HG03521 (cell line): ENCODE data around the gene YPEL5.

Experiments used
- ATAC-seq: cut with Tn5 transposase; IDR thresholded peaks from one replicate; pipeline ENCODE4 v1.9.1; 2021; ENCODE audit warnings: mild to moderate bottlenecking, moderate library complexity; ENCODE audit not compliant: unreplicated experiment

YPEL5 gene

DNA sequence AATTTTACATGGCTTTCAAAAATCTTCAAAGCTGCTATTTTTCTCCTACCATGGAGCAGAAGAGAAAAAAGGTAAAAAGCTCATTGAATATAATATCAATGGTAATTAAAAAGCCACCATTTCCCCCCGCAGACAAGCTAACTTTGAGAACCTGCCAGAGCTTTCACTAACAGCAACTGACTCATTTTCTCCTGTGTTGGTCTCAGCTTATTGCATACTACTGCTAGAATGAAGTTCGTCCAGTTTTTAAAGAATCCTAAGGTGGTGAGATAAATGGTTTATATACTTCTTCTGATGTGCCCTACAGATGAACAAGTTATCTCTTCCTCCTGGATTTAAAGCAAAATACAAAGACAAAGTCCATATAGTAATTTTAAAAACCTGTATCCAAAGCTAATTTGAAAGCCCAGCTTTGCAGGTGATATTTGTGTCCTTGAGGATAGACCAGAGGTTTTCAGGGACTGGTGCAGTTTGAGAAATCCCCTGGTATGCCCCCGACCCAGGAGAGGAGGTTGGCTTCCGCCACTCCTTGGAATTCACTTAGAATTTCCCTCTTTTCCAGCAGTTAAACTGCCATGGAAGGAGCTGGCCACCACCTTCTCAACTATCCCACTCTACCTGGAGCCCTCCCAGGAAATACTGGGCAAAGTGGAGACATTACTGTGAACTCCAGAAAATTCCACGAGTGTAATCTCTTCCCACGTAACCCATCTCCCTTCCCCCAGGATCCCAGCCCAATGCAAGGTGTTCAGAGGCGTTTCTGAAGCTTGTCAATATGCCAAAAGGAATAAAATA, 17.5 kb downstream of the YPEL5 start:
- ATAC-seq = no peak

DNA sequence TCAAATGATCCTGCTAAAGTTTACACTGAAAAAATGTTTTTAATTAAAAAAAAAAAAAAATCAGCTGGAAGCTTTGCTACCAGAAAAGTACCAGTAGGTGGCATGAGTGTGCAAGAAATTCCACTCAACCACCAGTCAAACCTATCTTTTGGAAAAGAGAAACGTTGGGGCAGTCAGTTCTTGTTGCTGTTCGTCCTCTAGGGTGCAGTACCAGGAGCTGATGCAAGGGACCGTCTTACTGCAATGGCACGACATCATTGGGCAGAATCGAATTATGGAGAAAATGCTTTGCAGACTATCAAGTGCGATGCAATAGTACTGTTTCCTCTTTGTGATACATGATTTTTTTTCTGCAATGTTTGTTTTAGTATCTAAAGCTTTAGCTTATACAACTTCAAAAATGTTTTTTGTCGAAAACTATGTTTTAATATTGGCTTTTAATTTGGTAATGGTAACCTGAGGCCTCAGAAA, 18.3 kb downstream of the YPEL5 start:
- peak; percentile 93 for ATAC-seq

DNA sequence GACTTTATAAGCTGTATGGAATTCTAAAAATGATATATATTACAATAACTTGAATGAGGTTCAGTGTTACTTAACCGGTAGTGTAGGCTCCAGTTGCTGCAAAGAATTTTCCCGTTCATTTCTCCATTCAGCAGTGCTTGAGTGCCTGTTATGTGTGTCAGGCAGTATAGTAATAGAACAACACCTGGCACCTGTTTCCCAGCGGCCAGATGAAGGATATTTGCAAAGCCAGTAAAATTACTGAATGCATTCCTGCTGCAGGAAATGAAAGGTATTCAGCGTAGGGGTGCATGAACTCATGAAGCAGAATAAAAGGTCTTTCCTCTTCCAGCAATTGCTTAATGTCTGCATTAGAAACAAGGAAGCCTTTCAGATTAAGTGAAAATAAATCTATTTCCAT, 18.8 kb downstream of the YPEL5 start:
- ATAC-seq = no peak

DNA sequence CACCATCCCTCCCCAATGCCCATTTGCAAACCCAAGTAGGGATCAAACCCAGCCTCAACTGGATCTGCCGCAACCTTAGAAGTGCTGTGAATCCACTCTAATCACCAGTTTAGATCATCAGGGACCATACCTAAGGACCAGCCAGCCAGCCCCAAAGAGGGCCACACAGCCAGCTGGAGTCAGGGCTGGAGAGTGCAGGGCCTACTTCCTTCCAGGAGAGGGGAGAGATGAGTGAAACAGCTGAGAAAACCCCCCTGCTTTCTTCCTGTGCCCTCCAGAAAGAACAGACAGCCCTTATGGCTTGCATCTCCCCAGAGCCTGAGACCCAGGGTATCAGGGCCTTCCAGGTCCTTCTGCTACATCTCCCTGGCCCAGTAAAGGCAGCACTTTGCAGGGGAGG, 25.8 kb downstream of the YPEL5 start:
- no peak for ATAC-seq

DNA sequence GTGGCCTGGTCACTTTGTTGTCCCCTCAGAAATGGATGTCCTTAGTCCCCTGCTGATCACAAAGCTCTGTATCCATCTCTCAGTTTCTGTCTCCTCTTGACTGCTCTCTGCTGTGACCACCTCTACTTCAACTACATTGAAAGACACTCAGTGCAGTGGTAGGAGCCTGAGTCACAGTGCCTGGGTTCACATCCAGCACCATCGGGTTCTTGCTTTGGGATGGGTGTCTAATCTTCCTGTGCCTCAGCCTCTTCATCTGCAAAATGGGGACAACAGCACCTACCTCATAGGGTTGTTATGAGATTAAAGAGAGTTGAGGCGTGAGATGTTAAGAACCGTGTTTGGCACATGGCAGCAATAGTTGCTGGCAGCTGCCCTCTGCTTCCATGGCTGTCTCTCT, 30.6 kb downstream of the YPEL5 start:
- ATAC-seq = no peak

DNA sequence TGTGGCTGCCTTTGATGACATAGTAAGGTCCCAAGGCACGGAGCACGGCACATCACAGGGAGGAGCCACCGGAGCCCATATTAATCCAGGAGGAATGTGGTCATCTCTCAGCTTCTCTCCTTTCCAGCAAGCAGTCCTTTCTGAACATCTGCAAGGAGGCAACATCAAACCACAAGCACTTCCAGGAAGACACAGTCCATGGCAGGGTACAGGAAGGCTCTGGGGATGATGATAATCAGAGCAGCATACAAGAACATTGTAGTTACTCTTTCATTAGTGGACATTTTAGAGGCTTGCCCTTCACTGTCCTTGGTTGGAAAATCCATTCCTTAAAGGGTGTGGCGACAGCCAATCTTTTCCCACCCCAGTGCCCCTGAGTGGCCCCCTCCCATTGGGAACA, 31.1 kb downstream of the YPEL5 start:
- no peak for ATAC-seq

DNA sequence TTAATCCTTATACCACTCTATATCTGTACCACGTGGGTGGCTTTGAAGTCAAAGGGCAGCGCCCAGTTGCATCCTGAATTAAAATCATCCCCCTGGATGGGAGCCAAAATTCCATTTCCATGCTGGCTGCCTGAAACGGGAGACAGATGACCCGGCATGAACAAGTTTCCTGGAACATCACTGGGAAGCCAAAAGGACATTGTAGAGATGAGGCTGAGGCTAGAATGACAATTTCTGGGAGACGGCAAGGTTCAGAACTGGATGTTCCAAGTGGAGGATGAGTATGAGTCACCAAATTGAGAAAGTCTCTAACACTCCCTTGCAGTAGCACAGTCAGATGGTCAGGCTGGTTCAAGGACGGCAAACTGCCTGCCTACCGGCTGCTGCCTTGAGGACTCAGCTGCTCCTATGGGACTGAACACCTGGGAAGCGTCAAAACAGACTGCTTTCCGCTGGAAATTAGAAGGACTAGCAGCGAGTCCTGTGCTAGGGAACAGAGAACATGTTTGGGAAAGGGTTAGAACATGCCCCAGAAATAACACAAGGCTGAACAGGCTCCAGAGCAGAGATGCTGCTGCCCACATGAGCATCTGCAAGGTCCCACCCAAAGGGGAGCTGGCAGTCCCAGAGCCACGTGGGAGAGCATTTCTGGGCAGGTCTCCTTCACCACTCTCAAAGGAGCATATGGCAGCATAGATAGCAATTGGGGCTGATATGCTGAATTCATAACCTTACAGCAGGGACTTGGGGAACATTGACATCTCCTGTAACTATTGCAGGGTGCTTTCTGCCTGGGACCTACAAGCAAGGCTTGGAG, 32.0 kb downstream of the YPEL5 start:
- ATAC-seq = no peak

DNA sequence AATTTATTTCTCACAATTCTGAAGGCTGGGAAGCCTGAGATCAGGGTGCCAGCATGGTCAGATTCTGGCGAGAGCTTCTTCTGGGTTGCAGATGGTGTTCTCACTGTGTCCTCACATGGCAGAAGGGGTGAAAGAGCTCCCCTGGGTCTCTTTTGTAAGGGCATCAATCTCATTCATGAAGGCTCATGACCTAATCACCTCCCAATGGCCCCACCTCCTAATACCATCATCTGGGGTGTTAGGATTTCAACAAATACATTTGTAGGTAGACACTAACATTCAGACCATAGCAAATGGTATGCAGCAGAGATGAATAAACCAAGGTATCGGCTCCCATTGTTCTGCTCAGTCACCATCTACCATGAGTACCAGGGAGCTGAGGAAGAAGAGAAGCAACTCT, 32.7 kb downstream of the YPEL5 start:
- no peak for ATAC-seq

DNA sequence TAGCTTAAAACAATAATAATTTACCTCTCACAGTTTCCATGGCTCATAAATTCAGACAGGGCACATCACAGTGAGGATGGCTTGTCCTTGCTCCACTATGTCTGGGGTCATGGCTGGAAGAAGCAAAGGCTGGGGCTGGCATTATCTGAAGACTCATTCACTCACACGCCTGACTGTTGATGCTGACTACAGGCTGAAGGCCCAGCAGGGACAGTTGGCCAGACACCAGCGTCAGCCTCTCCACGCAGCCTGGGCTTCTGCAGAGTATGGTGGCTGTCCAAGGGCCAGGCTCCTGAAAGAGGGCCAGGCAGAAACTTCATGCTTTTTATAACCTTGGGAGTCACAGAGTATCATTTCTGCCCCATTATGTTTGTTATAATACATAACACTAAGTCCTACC, 33.4 kb downstream of the YPEL5 start:
- ATAC-seq = no peak

DNA sequence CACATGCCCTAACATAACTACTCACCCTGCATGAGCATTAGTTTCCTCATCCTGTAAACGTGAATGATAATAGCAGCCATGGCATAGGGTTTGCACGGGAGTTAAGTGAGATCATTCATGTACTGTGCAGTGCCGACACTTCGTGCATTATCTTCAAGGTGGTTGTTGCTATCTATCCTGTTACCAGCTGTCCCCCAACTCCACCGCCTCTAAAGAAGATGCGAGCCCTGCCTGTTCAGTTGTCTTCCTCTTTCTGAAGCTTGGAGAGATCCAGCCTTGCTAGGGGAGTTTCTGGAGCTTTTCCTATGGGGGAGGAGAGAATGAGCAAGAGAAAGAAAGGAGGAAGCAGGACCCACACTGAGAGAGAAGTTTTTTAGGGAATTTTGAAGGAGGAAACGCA, 34.4 kb downstream of the YPEL5 start:
- ATAC-seq = no peak

DNA sequence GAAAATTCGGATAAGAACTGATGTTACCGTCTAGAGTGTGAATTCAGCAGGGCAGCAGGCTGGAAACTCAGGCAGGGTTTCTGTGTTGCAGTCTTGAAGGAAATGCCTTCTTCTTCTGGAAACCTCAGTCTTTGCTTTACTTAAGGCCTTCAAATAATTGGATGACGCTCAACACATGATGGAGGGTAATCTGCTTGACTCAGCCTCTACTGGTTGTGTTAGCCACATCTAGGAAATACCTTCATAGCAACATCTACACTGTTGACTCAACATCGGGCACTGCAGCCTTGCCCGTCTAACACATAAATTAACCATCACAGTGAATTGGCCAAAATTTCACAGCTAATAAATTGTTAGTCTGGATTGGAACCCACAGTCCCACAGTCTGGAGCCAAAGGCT, 37.2 kb downstream of the YPEL5 start:
- no peak for ATAC-seq

DNA sequence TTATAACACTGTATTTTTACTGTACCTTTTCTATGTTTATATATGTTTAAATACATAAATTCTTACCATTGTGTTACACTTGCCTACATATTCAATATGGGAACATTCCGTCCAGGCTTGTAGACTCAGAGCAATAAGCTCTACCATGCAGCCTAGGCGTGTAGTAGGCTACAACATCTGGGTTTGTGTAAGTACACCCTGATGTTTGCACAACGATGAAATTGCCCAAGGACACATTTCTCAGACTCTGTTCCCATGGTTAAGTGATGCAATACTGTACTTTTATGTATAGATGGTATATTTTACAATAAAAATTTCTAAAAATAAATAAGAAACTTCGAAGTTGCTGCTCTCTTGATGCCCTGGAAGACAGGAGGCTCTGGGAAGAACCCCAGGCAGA, 38.4 kb downstream of the YPEL5 start:
- no peak for ATAC-seq

DNA sequence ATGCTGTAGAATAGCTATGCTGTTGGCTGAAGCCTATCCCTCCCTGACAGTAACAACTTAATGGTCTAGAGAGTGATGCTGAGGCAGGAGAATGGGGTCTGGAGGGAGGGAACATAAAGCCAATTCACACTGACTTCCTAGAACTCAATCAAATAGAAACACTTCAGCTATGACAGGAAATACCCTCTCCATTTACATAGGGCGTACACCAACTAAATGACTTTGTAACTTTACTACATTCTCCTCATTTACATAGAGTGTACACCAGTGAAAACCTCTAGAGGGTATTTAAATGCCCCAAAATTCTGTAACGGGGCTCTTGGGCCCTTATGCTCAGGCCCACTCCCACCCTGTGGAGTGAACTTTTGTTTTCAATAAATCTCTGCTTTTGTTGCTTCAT, 41.5 kb downstream of the YPEL5 start:
- ATAC-seq = no peak

DNA sequence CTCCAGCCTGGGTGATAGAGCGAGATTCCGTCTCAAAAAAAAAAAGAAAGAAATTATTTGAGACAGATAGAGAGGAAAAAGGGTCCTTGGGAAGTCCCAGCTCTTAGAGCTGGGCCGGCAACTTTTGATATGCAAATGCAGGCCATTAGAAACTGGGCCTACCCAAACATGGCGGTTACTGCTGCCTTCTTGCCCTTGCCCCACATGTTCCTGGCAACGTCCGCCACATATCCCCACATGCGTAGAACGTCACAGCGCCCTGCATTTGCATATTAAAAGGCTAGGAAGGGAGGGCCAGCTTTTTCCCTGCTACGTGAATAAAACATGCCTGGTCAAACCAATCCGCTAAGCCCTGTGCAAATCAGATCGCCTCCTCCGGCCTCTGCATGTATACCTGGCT, 43.8 kb downstream of the YPEL5 start:
- no peak for ATAC-seq

DNA sequence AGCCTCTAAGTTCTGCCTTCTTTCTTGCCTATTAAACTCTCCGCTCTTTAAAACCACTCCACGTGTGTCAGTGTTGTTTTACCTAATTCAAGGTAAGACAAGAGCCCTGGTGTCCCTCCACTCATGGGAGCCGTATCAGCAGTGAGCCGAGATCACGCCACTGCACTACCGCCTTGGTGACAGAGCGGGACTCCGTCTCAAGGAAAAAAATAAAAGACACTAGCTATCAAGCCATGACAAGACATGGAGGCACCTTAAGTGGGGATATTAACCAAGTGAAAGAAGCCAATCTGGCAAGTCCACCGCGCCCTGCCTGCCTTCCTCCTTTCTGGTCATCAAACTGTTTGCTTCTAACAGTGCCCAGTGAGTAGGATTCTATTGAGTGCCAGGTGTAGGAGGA, 44.3 kb downstream of the YPEL5 start:
- no peak for ATAC-seq

DNA sequence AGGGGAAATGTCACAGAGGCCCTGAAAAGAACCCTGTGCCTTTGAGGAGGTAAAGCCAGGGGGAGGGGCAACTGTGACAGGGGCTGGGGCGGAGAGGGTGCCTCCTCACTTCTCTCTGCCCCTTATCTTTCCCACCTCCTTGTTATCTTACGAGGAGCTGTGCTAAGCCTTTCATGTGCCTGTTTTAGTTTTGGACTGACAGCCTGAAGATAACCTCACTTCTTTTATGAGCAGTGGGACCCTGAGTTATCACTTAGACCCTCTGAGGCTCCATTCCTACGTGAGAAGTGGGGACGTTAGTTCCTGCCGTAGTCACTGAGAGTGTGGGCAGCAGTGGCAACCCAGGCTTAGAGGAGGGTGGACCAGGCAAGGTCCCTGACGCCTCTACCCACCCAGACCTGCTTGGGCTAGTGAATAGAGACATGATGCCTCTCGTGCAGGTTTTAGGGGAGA, 45.0 kb downstream of the YPEL5 start:
- no peak for ATAC-seq

DNA sequence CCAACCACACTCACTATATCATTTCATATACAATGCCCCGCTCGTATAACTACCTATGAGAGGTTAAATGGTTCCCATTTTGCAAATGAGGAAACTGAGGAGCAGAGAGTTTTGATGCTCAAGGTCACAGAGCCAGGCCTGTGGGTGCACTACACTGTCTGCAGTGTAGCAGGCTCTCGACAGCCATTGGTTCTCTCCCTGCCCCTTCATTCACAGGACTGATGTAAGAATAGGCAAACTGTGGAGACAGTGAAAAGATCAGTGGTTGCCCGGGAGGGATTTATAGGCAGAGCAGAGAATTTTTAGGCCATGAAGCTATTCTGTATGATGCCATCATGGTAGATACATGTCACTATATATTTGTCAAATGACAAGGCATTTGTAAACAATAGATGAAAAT, 45.5 kb downstream of the YPEL5 start:
- ATAC-seq = no peak

DNA sequence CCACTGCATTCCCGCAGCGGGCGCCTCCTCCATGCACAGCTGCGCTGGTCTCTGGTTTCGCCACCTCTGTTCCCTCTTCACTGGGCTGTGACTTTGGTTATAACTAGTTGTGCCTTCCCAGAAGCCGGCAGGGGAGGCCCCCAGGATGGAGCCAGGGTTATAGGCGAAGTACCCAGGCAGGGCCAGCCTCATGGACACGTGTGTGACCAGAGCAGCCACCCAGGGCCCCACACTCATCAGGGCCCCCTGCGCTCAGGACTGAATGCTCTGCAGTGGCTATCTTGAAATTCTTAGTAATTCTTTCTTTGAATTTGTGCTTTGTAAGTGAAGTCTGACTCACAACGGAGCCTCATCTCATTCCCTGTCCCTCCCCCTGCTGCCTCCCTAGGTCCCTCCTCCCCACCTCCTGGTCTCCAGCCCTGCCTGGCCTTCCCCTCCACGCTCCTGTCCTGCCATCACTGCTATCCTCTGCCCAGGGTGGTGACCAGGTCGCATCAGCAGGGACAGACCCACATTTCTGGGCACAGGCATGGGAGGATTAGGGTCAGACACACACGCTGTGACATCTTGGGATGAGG, 46.4 kb downstream of the YPEL5 start:
- no peak for ATAC-seq

DNA sequence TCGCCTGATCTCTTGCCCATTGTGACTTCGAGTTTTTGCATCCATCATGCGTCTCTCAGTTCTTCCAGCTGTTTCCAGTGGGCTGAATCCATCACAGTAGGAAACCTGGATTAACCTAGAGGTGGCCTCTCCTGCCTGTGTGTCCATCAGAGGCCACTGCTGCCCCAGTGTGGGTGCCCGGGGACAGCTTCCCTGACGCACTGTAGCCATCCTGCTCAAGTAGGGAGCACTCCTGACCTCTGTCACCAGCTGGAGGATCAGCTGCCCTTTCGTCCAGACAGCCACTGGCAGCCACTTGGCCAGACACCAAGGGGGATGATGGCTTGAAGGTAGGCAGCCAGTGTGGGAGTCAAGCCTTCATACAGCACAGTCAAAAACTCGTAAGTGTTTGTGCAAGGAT, 47.6 kb downstream of the YPEL5 start:
- ATAC-seq = no peak

DNA sequence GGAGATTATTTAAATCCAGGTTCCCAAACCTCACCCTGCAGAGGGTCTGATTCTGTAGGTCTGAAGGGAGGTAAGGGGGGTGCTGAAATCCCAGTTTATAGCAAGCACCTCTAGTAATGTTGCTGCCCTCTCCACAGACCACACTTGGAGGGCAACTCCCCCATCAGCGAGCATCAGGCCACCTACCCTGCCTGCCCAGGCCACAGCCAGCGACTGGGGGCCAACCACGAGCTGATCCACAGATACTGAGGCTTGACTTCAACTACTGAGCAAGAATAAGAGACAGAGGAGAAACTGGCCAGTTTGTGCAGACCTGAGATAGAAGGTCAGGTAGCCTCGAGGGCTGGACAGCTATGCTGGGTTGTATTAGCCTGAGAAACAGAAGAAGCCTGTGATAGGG, 48.2 kb downstream of the YPEL5 start:
- no peak for ATAC-seq

DNA sequence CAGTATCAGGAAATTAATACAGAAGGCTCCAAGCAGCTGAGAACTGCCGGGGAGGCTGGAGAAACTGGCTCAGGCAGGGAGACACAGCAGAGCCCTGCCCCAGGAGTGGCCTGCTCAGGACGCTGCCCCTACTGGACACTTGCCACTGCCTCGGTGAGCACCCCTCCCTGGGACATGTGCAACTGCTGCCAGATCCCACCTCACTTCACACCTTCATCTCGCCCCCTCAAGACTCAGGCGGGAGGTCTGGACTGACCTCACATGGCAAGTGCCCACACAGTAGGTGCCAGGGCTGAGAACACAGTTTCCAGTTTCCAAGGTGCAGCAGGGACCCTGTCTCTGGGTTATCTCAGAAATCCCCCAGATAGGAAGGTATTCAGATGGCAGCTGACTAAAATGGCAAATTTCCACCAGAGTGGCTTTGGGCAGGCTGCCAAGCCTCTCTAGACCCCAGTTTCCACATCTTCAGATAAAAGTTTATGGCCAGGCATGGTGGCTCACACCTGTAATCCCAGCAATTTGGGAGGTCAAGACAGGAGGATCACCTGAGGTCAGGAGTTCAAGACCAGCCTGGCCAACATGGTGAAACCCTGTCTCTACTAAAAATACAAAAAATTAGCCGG, 50.9 kb downstream of the YPEL5 start:
- ATAC-seq = no peak
